Stimulated activated memory B cell treated with anti-CD40 and anti-IgM and Interleukin-4, amounts not matched to agents 10 μg/mL and 1 μg/mL and 100 μg/mL, for 72 hours (primary cell): ENCODE results near the gene CCDC177.

Source experiments
- ATAC-seq: fragments of 150-1000 bp; cut with Tn5 transposase; 2 replicates; pipeline ENCODE4 v1.10.0; 2021
- H3K27ac Mint-ChIP-seq: one replicate; pipeline ENCODE4 v1.8.0; 2022; ENCODE audit warnings: mild to moderate bottlenecking, mixed read lengths
- H3K27me3 Mint-ChIP-seq: one replicate; pipeline ENCODE4 v1.8.0; 2022; ENCODE audit warnings: mixed read lengths
- H3K36me3 Mint-ChIP-seq: one replicate; pipeline ENCODE4 v1.8.0; 2022; ENCODE audit warnings: mixed read lengths
- H3K4me1 Mint-ChIP-seq: one replicate; pipeline ENCODE4 v1.8.0; 2022; ENCODE audit warnings: mixed read lengths
- H3K4me3 Mint-ChIP-seq: one replicate; pipeline ENCODE4 v1.8.0; 2022; ENCODE audit warnings: mild to moderate bottlenecking, moderate library complexity, mixed read lengths
- H3K9me3 Mint-ChIP-seq: one replicate; pipeline ENCODE4 v1.8.0; 2022; ENCODE audit warnings: mixed read lengths

The CCDC177 gene

GRCh38 chr14:69581316-69581935 lies 6.8 kb upstream of the CCDC177 start:
- no peak overlapping the region for H3K4me3 Mint-ChIP-seq
- H3K36me3 Mint-ChIP-seq: no peaks in the 10 kb centered on the region
- H3K27me3 Mint-ChIP-seq: peaks cover 4% of the 10 kb centered on the region
- H3K4me1 Mint-ChIP-seq: peaks cover 8% of the 10 kb centered on the region
- H3K9me3 Mint-ChIP-seq: no peaks in the 10 kb centered on the region
- ATAC-seq: no peak
- no peak overlapping the region for H3K27ac Mint-ChIP-seq

DNA sequence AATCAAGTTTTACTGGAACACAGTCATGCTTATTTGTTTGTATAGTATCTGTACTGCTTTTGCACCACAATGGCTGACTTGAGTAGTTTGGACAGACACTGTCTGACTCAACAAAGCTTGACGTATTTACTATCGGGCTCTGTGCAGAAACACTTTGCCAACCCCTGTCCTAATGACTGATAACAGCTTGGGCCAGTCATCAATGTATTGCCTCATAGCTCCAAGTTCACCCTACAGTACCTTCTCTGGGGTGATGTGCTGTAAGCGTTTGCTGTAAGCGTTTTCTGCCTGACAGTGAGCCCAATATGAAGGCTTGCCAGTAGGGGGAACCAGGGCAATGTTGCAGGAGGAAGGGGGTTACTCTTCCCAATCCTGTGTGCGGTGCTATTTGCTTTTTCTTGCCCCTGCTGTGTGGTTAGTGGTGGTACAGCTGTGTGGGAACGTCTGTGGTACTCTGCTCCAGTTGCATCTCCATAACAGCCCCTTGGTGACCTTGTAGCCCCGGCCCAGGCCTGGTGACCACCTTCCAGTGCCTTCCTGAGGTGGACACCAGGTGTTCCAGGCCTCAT lies 5.4 kb upstream of the CCDC177 start:
- H3K27me3 Mint-ChIP-seq: peaks cover 18% of the 10 kb centered on the region
- H3K36me3 Mint-ChIP-seq: no peaks in the 10 kb centered on the region
- peak; percentile 20 for ATAC-seq
- H3K4me1 Mint-ChIP-seq: peaks cover 8% of the 10 kb centered on the region
- no peak overlapping the region for H3K4me3 Mint-ChIP-seq
- no peak overlapping the region for H3K27ac Mint-ChIP-seq
- no peaks in the 10 kb centered on the region for H3K9me3 Mint-ChIP-seq

DNA sequence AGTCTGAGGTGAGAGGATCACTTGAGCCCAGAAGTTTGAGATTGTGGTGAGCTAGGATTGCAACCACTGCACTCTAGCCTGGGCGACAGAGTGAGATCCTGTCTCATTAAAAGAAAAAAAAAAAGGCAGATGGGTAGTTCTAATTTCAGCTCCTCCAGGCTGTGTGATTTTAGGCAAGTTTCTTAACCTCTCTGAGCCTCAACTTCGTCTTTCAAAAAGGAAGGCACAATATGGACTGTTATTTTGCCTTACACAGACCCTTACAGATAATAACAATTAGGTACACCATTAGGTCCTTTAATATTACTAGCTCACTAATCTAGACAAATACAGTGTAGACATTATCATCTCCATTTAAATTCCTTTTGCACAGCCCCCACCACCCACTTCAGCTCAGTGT lies 4.8 kb upstream of the CCDC177 start:
- no peaks in the 10 kb centered on the region for H3K9me3 Mint-ChIP-seq
- H3K27ac Mint-ChIP-seq: no peak overlapping the region
- peaks cover 13% of the 10 kb centered on the region for H3K4me1 Mint-ChIP-seq
- H3K36me3 Mint-ChIP-seq: no peaks in the 10 kb centered on the region
- peaks cover 24% of the 10 kb centered on the region for H3K27me3 Mint-ChIP-seq
- no peak overlapping the region for H3K4me3 Mint-ChIP-seq
- ATAC-seq: no peak

DNA sequence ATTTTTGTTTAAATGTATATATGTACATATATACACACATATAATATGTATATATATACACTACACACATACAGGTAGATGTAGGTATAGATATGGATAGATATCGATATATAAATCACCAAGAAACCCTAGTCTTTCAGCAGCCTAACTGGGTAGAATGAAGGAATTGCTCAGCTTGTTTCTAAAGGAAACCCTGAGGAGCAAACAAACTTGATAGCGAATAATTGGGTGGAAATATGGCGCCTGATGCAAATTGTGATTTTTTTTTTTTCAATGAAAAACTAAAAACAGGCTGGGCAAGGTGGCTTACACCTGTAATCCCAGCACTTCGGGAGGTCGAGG lies 254 bp upstream of the CCDC177 start:
- H3K36me3 Mint-ChIP-seq: no peaks in the 10 kb centered on the region
- peaks cover 64% of the 10 kb centered on the region for H3K27me3 Mint-ChIP-seq
- no peak overlapping the region for H3K27ac Mint-ChIP-seq
- H3K4me1 Mint-ChIP-seq: peaks cover 20% of the 10 kb centered on the region
- peak overlapping the region; percentile 82 for H3K4me3 Mint-ChIP-seq
- no peak for ATAC-seq
- H3K9me3 Mint-ChIP-seq: no peaks in the 10 kb centered on the region

DNA sequence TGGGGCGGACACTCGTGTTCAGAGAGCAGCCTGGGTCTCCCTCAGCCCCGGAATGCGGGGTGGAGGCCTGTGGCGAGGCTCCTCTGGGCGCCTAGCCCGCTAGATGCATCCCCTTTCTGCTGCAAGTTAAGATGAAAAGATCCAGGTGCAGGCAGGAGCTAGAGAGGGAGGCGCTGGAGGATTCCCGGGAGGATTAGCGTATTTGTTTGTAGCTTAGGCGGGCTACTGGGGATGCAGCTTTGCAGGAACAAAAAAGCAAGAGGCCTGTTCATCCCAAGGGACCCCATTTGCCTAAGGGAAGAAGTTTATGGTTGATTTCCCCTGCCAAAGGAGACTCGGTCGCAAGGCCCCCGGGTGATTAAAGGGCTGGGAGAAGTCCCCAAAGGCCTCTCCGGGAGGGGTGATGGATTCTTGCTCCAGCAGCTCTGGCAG lies 824 bp downstream of the CCDC177 start:
- no peaks in the 10 kb centered on the region for H3K9me3 Mint-ChIP-seq
- peak overlapping the region; percentile 82 for H3K4me3 Mint-ChIP-seq
- H3K36me3 Mint-ChIP-seq: no peaks in the 10 kb centered on the region
- peaks cover 75% of the 10 kb centered on the region for H3K27me3 Mint-ChIP-seq
- ATAC-seq: no peak
- no peak overlapping the region for H3K27ac Mint-ChIP-seq
- peaks cover 20% of the 10 kb centered on the region for H3K4me1 Mint-ChIP-seq

DNA sequence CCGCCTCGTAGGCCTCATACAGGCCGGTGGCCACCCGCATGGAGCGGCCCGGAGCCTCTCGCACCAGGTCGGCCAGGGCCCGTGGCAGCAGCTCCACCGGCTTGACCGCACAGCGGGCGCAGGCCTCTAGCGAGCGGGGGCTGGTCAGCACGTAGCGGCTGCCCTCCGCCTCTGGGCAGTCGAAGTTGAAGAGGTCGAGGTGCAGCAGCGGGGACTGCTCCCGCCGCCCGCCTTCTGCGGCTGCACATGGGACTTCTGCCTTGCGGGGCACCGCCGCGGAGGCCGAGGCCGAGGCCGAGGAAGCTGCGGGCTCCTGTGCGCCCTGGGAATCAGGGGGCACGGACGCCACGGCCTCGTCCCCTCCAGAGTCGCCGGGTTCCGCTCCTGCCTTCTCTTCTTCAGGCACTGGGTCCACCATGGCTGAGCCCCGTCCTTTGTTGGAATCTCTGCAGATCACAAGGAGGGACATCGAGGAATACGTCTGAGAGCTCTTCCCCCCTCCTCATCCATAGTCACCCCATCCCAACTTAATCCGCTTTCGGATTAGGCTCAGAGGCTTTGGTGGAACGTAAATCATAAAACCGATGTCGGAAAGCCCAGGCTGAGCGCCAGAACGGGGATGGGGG lies 1.4 kb downstream of the CCDC177 start:
- H3K27ac Mint-ChIP-seq: no peak overlapping the region
- H3K27me3 Mint-ChIP-seq: peaks cover 80% of the 10 kb centered on the region

GRCh38 chr14:69572841-69573135 lies 1.9 kb downstream of the CCDC177 start:
- Mint-ChIP-seq H3K27me3 (peaks cover 85% of the 10 kb centered on the region), H3K9me3 (no peaks in the 10 kb centered on the region), H3K27ac (no peak overlapping the region), H3K4me1 (peaks cover 20% of the 10 kb centered on the region), H3K4me3 (peak overlapping the region; percentile 58), H3K36me3 (no peaks in the 10 kb centered on the region)
- ATAC-seq: no peak

More for the DNA sequence above, 1.4 kb downstream of the CCDC177 start:
- Mint-ChIP-seq H3K4me1 (peaks cover 20% of the 10 kb centered on the region), H3K4me3 (peak overlapping the region; percentile 51), H3K36me3 (no peaks in the 10 kb centered on the region), H3K9me3 (no peaks in the 10 kb centered on the region)
- no peak for ATAC-seq

- H3K9me3 Mint-ChIP-seq: no peaks in the 10 kb centered on the region
- peaks cover 20% of the 10 kb centered on the region for H3K4me1 Mint-ChIP-seq
- H3K27ac Mint-ChIP-seq: no peak overlapping the region
- ATAC-seq: no peak
- peaks cover 87% of the 10 kb centered on the region for H3K27me3 Mint-ChIP-seq
- H3K36me3 Mint-ChIP-seq: no peaks in the 10 kb centered on the region
- peak overlapping the region; percentile 58 for H3K4me3 Mint-ChIP-seq
Measured at GRCh38 chr14:69572030-69572840, 2.4 kb downstream of the CCDC177 start.

GRCh38 chr14:69571449-69572029 lies 3.1 kb downstream of the CCDC177 start:
- H3K4me1 Mint-ChIP-seq: peaks cover 20% of the 10 kb centered on the region
- H3K9me3 Mint-ChIP-seq: no peaks in the 10 kb centered on the region
- H3K36me3 Mint-ChIP-seq: no peaks in the 10 kb centered on the region
- peaks cover 86% of the 10 kb centered on the region for H3K27me3 Mint-ChIP-seq
- H3K4me3 Mint-ChIP-seq: peak overlapping the region; percentile 21
- no peak overlapping the region for H3K27ac Mint-ChIP-seq
- ATAC-seq: no peak

DNA sequence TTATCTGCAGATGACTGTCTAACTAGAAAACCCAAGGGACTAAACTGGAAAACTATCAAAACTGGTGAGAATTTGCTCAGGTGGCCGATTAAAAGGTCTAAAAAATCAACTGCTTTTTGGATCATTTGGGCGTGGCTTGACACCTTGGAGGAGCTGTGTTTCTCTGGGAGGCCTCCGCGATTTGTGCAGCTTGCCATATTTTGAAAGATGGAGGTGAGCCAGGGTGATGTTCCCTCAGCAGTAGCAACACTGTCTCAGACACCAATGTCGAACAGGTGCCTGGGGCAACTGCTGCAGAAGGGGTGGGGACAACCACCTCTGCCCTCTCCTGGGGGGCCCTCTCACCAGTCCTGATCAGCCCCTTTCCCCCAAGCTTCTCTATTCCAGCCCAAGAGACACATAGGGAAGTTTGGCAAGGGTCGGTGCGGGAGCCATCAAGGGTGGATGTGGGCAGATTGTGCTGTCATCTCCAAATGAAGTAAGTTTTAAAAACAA lies 3.8 kb downstream of the CCDC177 start:
- H3K4me3 Mint-ChIP-seq: no peak overlapping the region
- no peak for ATAC-seq
- H3K27me3 Mint-ChIP-seq: peaks cover 86% of the 10 kb centered on the region
- H3K9me3 Mint-ChIP-seq: no peaks in the 10 kb centered on the region
- no peak overlapping the region for H3K27ac Mint-ChIP-seq
- H3K36me3 Mint-ChIP-seq: no peaks in the 10 kb centered on the region
- H3K4me1 Mint-ChIP-seq: peaks cover 20% of the 10 kb centered on the region

GRCh38 chr14:69569859-69570258 lies 4.8 kb downstream of the CCDC177 start:
- H3K27me3 Mint-ChIP-seq: peaks cover 86% of the 10 kb centered on the region
- H3K4me3 Mint-ChIP-seq: no peak overlapping the region
- H3K36me3 Mint-ChIP-seq: no peaks in the 10 kb centered on the region
- peaks cover 19% of the 10 kb centered on the region for H3K4me1 Mint-ChIP-seq
- ATAC-seq: no peak
- H3K27ac Mint-ChIP-seq: no peak overlapping the region
- H3K9me3 Mint-ChIP-seq: no peaks in the 10 kb centered on the region

DNA sequence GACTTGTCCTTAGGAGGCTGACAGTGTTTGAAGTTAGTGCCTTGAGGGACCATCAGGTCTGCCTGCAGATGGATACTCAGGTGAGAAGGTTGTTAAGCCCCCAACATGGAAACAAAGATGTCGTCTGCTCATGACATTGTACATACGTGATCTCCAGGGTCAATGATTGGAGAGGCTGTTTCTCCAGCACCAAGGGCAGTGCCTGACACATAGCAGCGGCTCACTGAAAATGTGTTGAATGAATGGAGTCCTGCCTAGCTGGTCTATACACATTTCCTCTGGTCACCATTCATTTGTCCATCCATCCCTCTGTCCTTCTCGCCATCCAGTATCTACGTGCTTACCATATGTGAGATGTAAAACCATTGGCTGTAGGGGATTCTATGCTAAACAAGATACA lies 7.1 kb downstream of the CCDC177 start:
- no peak for ATAC-seq
- peaks cover 82% of the 10 kb centered on the region for H3K27me3 Mint-ChIP-seq
- H3K36me3 Mint-ChIP-seq: no peaks in the 10 kb centered on the region
- no peak overlapping the region for H3K27ac Mint-ChIP-seq
- no peak overlapping the region for H3K4me3 Mint-ChIP-seq
- H3K9me3 Mint-ChIP-seq: no peaks in the 10 kb centered on the region
- H3K4me1 Mint-ChIP-seq: peaks cover 5% of the 10 kb centered on the region

- ATAC-seq: no peak
- Mint-ChIP-seq H3K4me1 (no peaks in the 10 kb centered on the region), H3K27ac (no peak overlapping the region), H3K9me3 (no peaks in the 10 kb centered on the region), H3K36me3 (no peaks in the 10 kb centered on the region), H3K4me3 (no peak overlapping the region), H3K27me3 (peaks cover 81% of the 10 kb centered on the region)
Measured at GRCh38 chr14:69561893-69562292, 12.8 kb downstream of the CCDC177 start.

- Mint-ChIP-seq H3K36me3 (no peaks in the 10 kb centered on the region), H3K4me1 (no peaks in the 10 kb centered on the region), H3K27ac (no peak overlapping the region), H3K27me3 (peaks cover 72% of the 10 kb centered on the region), H3K4me3 (no peak overlapping the region), H3K9me3 (no peaks in the 10 kb centered on the region)
- ATAC-seq: no peak
Measured at GRCh38 chr14:69560826-69561225, 13.8 kb downstream of the CCDC177 start.

DNA sequence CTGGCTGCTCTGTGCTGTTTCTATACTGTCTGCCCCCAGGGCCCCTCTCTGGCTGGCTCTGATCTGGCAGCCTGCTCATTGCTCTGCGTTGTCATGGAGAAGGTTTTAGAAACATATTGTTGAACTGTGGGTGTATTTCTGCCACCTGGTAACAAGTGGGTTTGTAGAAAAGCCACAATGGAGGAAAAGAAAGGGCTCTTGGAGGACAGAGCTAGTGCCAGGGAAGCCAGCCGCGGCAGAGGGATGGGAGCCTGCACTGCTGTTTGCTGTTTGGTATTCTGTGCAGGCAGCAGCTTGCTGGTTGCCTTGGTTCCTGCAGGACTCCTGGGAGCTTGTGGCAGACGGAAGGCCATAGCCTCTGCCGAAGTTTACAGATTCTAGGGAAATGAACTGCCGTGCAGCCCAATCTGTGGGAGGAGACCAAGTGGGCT lies 15.1 kb downstream of the CCDC177 start:
- no peak for ATAC-seq
- H3K36me3 Mint-ChIP-seq: no peaks in the 10 kb centered on the region
- H3K27me3 Mint-ChIP-seq: peaks cover 60% of the 10 kb centered on the region
- H3K4me1 Mint-ChIP-seq: no peaks in the 10 kb centered on the region
- H3K9me3 Mint-ChIP-seq: no peaks in the 10 kb centered on the region
- H3K4me3 Mint-ChIP-seq: no peak overlapping the region
- no peak overlapping the region for H3K27ac Mint-ChIP-seq
